GM12878 (cell line): Measurements from ENCODE around the gene ABITRAM. TPM values are rescaled to one million over a fixed set of nuclear protein-coding genes. Genes with fewer than 3 reads are reported as not detected.
A peak's percentile ranks its signal among the peaks of the same experiment; 100 is the strongest.

Source experiments
- ATF7 ChIP-seq: fragments of 450-650 bp; IDR thresholded peaks from 2 replicates; pipeline ENCODE4 v1.6.1; 2016; ENCODE audit warnings: low read depth, mild to moderate bottlenecking
- BHLHE40 ChIP-seq, 2 experiments: fragments of 450-650 bp in 1 of 2; IDR thresholded peaks; 2 replicates each; pipeline ENCODE4 v1.6.1; 2011 to 2017; ENCODE audit warnings: low read depth in 2 of 2, borderline replicate concordance in 1 of 2, improper control_type of control experiment in 1 of 2, low read length in 1 of 2, mild to moderate bottlenecking in 1 of 2
- EGR1 ChIP-seq, 2 experiments: IDR thresholded peaks; 1 replicate in 1 of 2; 2 replicates in 1 of 2; pipeline ENCODE4 v1.6.1; 2011 to 2012; ENCODE audit warnings: low read depth in 2 of 2, low read length in 2 of 2, borderline replicate concordance in 1 of 2, mild to moderate bottlenecking in 1 of 2, moderate library complexity in 1 of 2
- GABPA ChIP-seq: IDR thresholded peaks from 2 replicates; pipeline ENCODE4 v1.6.1; 2014; ENCODE audit warnings: antibody characterized with exemption, low read depth, mild to moderate bottlenecking, inconsistent platforms
- HCFC1 ChIP-seq: fragments of 150-350 bp; IDR thresholded peaks from 2 replicates; pipeline ENCODE4 v1.6.1; 2014; ENCODE audit warnings: low read length
- IKZF2 ChIP-seq, 2 experiments: fragments of 450-650 bp; IDR thresholded peaks; 2 replicates each; pipeline ENCODE4 v1.6.1; 2017; ENCODE audit warnings: mild to moderate bottlenecking in 2 of 2, moderate library complexity in 2 of 2
- KLF5 ChIP-seq: fragments of 450-650 bp; IDR thresholded peaks from 2 replicates; pipeline ENCODE4 v1.6.1; 2014; ENCODE audit warnings: mild to moderate bottlenecking; ENCODE audit not compliant: partially characterized antibody
- MXI1 ChIP-seq: fragments of 150-350 bp; IDR thresholded peaks from 2 replicates; pipeline ENCODE4 v1.6.1; 2011; ENCODE audit warnings: low read depth, mild to moderate bottlenecking, inconsistent platforms, low read length, improper control_type of control experiment
- MYC ChIP-seq: IDR thresholded peaks from 2 replicates; pipeline ENCODE4 v1.6.1; 2011; ENCODE audit warnings: mild to moderate bottlenecking, low read length, moderate library complexity, inconsistent platforms; ENCODE audit not compliant: insufficient read depth, insufficient replicate concordance, insufficient read length, severe bottlenecking
- NR2F1 ChIP-seq: fragments of 450-650 bp; conservative IDR thresholded peaks from 2 replicates; pipeline ENCODE4 v1.6.1; 2017; ENCODE audit warnings: mild to moderate bottlenecking
- RAD21 ChIP-seq: IDR thresholded peaks from 2 replicates; pipeline ENCODE4 v1.6.1; 2011; ENCODE audit warnings: mild to moderate bottlenecking, low read depth, low read length, moderate library complexity; ENCODE audit not compliant: insufficient read depth
- RFX5 ChIP-seq: IDR thresholded peaks from 2 replicates; pipeline ENCODE4 v1.6.1; 2011; ENCODE audit warnings: low read depth, low read length, improper control_type of control experiment
- SIN3A ChIP-seq: IDR thresholded peaks from 2 replicates; pipeline ENCODE4 v1.6.1; 2012; ENCODE audit warnings: low read depth, low read length, improper control_type of control experiment
- STAT1 ChIP-seq: fragments of 450-650 bp; conservative IDR thresholded peaks from 2 replicates; pipeline ENCODE4 v1.6.1; 2014; ENCODE audit warnings: antibody characterized with exemption, mild to moderate bottlenecking
- ZNF24 ChIP-seq: fragments of 450-650 bp; IDR thresholded peaks from 2 replicates; pipeline ENCODE4 v1.6.1; 2017; ENCODE audit warnings: antibody characterized with exemption, mild to moderate bottlenecking
- polyA plus RNA-seq, 11 experiments: library from polyadenylated mRNA; depleted of rRNA in 4 of 11; unstranded in 6 of 11; stranded (reverse) in 5 of 11; fragments of >200 nt; fragmentation: Nextera tagmentation in 4 of 11; fragmentation: Illumina TruSeq in 1 of 11; extraction: Ambion mirVana in 4 of 11; extraction: Trizol in 1 of 11; gene quantifications; 1 replicate in 1 of 11; 2 replicates in 10 of 11; pipeline versions ENCODE4 v1.2.1 to v1.2.3, GENCODE V29; 2011 to 2016; ENCODE audit warnings: inconsistent platforms in 2 of 11, missing spikeins in 2 of 11, low read depth in 1 of 11
- total RNA-seq, 4 experiments: library from RNA; depleted of rRNA in 3 of 4; stranded (reverse); fragments of >200 nt in 3 of 4; fragmentation: Illumina TruSeq in 1 of 4; extraction: Trizol in 1 of 4; gene quantifications; 2 replicates each; pipeline versions ENCODE4 v1.2.1 to v1.2.3, GENCODE V29; 2013 to 2021
- TF ChIP-seq, protein P1 (sequence below): fragments of 450-650 bp; IDR thresholded peaks from 2 replicates; pipeline ENCODE4 v1.6.1; 2016; ENCODE audit warnings: mild to moderate bottlenecking, moderate library complexity, borderline replicate concordance
- TF ChIP-seq, protein P2 (sequence below): fragments of 450-650 bp; IDR thresholded peaks from 2 replicates; pipeline ENCODE4 v1.6.1; 2014; ENCODE audit warnings: mild to moderate bottlenecking
- TF ChIP-seq, protein P3 (sequence below): fragments of 450-650 bp; IDR thresholded peaks from 2 replicates; pipeline ENCODE4 v1.6.1; 2017; ENCODE audit warnings: mild to moderate bottlenecking, moderate library complexity

ABITRAM gene
- total and polyA plus RNA-seq, 10 of the 15 experiments (the other 5 are each of a cell fraction or from before 2014, with no cell fraction given): 5.2 to 18.4 (median 10.6) TPM

DNA sequence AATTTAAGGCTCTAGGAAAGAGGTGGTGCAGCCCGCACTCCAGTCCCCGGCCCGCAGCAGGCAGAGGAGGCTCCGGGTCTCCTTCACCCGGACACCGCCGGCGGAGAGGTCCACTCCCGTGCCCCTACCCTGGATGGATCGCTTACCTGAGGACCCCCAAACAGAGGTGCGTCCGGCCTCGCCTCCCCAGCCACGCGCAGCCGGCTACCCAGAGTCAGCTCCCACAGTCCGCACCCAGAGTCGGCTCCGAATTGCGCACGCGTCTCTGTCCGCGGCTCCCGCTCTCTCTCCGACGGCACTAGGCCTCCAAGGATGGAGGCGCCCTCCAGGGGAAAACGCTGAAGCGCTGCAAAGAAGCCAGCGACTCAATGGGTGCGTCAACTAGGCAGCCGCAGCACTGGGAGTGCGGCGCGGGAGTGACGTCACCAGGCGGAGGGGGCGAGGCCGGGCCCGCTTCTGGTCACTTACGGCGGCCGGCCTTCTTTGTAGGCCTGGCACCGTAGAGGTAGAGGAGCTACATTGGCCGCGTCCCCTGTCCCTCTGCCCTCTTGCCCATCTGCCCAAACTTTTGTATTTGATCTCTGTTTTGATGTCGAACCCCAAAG, 380 bp upstream of the ABITRAM start, which contains the start of gene ELP1 (continued):
- TF ChIP-seq, protein P1, sequence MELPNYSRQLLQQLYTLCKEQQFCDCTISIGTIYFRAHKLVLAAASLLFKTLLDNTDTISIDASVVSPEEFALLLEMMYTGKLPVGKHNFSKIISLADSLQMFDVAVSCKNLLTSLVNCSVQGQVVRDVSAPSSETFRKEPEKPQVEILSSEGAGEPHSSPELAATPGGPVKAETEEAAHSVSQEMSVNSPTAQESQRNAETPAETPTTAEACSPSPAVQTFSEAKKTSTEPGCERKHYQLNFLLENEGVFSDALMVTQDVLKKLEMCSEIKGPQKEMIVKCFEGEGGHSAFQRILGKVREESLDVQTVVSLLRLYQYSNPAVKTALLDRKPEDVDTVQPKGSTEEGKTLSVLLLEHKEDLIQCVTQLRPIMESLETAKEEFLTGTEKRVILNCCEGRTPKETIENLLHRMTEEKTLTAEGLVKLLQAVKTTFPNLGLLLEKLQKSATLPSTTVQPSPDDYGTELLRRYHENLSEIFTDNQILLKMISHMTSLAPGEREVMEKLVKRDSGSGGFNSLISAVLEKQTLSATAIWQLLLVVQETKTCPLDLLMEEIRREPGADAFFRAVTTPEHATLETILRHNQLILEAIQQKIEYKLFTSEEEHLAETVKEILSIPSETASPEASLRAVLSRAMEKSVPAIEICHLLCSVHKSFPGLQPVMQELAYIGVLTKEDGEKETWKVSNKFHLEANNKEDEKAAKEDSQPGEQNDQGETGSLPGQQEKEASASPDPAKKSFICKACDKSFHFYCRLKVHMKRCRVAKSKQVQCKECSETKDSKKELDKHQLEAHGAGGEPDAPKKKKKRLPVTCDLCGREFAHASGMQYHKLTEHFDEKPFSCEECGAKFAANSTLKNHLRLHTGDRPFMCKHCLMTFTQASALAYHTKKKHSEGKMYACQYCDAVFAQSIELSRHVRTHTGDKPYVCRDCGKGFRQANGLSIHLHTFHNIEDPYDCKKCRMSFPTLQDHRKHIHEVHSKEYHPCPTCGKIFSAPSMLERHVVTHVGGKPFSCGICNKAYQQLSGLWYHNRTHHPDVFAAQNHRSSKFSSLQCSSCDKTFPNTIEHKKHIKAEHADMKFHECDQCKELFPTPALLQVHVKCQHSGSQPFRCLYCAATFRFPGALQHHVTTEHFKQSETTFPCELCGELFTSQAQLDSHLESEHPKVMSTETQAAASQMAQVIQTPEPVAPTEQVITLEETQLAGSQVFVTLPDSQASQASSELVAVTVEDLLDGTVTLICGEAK: no peak
- TF ChIP-seq EGR1 (IDR thresholded peaks at IDR 0.05; ENCODE audit: borderline replicate concordance in 1 of 2, low read depth in 2 of 2, low read length in 2 of 2) (peak in 1 of 2 experiments; percentile 50; a peak in 1 of 3 replicates), ZNF24 (no peak), BHLHE40 (IDR thresholded peaks at IDR 0.05; ENCODE audit: borderline replicate concordance in 1 of 2, low read depth in 2 of 2, low read length in 1 of 2) (peak; percentile 51 to 60; a peak in 3 of 4 replicates), STAT1 (0 out of 2 replicates have a peak, but pooled peaks have one; percentile 53), RFX5 (peak; percentile 47; the same call in 1 of the 2 replicates), GABPA (no peak), RAD21 (peak; percentile 19; the same call in 1 of the 2 replicates), MYC (no peak), IKZF2 (IDR thresholded peaks at IDR 0.05) (peak; percentile 22 to 35; a peak in 1 of 4 replicates), MXI1 (peak; percentile 6; the same call in 1 of the 2 replicates), SIN3A (peak; percentile 16), HCFC1 (peak; percentile 63), NR2F1 (0 out of 2 replicates have a peak, but pooled peaks have one; percentile 10), ATF7 (peak; percentile 98), KLF5 (peak; percentile 45)
- TF ChIP-seq, protein P2, sequence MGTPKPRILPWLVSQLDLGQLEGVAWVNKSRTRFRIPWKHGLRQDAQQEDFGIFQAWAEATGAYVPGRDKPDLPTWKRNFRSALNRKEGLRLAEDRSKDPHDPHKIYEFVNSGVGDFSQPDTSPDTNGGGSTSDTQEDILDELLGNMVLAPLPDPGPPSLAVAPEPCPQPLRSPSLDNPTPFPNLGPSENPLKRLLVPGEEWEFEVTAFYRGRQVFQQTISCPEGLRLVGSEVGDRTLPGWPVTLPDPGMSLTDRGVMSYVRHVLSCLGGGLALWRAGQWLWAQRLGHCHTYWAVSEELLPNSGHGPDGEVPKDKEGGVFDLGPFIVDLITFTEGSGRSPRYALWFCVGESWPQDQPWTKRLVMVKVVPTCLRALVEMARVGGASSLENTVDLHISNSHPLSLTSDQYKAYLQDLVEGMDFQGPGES: no peak
- TF ChIP-seq, protein P3, sequence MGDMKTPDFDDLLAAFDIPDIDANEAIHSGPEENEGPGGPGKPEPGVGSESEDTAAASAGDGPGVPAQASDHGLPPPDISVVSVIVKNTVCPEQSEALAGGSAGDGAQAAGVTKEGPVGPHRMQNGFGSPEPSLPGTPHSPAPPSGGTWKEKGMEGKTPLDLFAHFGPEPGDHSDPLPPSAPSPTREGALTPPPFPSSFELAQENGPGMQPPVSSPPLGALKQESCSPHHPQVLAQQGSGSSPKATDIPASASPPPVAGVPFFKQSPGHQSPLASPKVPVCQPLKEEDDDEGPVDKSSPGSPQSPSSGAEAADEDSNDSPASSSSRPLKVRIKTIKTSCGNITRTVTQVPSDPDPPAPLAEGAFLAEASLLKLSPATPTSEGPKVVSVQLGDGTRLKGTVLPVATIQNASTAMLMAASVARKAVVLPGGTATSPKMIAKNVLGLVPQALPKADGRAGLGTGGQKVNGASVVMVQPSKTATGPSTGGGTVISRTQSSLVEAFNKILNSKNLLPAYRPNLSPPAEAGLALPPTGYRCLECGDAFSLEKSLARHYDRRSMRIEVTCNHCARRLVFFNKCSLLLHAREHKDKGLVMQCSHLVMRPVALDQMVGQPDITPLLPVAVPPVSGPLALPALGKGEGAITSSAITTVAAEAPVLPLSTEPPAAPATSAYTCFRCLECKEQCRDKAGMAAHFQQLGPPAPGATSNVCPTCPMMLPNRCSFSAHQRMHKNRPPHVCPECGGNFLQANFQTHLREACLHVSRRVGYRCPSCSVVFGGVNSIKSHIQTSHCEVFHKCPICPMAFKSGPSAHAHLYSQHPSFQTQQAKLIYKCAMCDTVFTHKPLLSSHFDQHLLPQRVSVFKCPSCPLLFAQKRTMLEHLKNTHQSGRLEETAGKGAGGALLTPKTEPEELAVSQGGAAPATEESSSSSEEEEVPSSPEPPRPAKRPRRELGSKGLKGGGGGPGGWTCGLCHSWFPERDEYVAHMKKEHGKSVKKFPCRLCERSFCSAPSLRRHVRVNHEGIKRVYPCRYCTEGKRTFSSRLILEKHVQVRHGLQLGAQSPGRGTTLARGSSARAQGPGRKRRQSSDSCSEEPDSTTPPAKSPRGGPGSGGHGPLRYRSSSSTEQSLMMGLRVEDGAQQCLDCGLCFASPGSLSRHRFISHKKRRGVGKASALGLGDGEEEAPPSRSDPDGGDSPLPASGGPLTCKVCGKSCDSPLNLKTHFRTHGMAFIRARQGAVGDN: peak; percentile 31
